Gastroesophageal sphincter (tissue), 3 donors: ENCODE results near the gene ARFGEF3.

Experiments
- EP300 ChIP-seq: sonication (generic); formaldehyde crosslinking; IDR thresholded peaks from one replicate; pipeline ENCODE4 v1.6.1; 2017; ENCODE audit warnings: antibody characterized with exemption, mild to moderate bottlenecking
- POLR2A ChIP-seq, 2 donors: fragments of 450-650 bp; IDR thresholded peaks; one replicate each; pipeline ENCODE4 v1.6.1; 2017; ENCODE audit warnings: antibody characterized with exemption in 2 of 2, mild to moderate bottlenecking in 2 of 2, moderate library complexity in 1 of 2
- POLR2AphosphoS5 ChIP-seq: sonication (generic); formaldehyde crosslinking; IDR thresholded peaks from one replicate; pipeline ENCODE4 v1.6.1; 2017; ENCODE audit warnings: antibody characterized with exemption
- TF ChIP-seq, protein P1 (sequence below), 4 experiments: fragments of 200-600 bp in 2 of 4; fragments of 450-650 bp in 2 of 4; sonication (generic) in 1 of 4; IDR thresholded peaks; one replicate each; pipeline ENCODE4 v1.5.1; 2017 to 2019; ENCODE audit warnings: antibody characterized with exemption in 4 of 4, mild to moderate bottlenecking in 2 of 4, moderate library complexity in 2 of 4

- TF ChIP-seq POLR2AphosphoS5 = no peak
- TF ChIP-seq POLR2A (IDR thresholded peaks at IDR 0.05) = no peak
- no peak for TF ChIP-seq EP300
- TF ChIP-seq, protein P1, sequence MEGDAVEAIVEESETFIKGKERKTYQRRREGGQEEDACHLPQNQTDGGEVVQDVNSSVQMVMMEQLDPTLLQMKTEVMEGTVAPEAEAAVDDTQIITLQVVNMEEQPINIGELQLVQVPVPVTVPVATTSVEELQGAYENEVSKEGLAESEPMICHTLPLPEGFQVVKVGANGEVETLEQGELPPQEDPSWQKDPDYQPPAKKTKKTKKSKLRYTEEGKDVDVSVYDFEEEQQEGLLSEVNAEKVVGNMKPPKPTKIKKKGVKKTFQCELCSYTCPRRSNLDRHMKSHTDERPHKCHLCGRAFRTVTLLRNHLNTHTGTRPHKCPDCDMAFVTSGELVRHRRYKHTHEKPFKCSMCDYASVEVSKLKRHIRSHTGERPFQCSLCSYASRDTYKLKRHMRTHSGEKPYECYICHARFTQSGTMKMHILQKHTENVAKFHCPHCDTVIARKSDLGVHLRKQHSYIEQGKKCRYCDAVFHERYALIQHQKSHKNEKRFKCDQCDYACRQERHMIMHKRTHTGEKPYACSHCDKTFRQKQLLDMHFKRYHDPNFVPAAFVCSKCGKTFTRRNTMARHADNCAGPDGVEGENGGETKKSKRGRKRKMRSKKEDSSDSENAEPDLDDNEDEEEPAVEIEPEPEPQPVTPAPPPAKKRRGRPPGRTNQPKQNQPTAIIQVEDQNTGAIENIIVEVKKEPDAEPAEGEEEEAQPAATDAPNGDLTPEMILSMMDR (IDR thresholded peaks at IDR 0.05) = no peak
Observed at GRCh38 chr6:138219901-138220300, 58.2 kb downstream of the ARFGEF3 start.
